Measurements from ENCODE around the gene RAB38. TPM values are rescaled to one million over a fixed set of nuclear protein-coding genes. Genes with fewer than 3 reads are reported as not detected.

Gene RAB38
- total and polyA plus RNA-seq, 8 donors, result 1.0 to 9.0 (median 2.9) TPM; not detected in 1

- H3K9me3 ChIP-seq, result no peaks in the 10 kb centered on the region
- DNase-seq, result no peak
- 89 to 96% (median 91%) methylated on average over 6 of the region's 6 CpGs for WGBS, 5 donors
- H3K4me3 ChIP-seq, result no peak overlapping the region
- no peak overlapping the region for H3K27ac ChIP-seq
- no peaks in the 10 kb centered on the region for H3K36me3 ChIP-seq
- H3K27me3 ChIP-seq, result no peaks in the 10 kb centered on the region
- intact Hi-C loops (cut with DNase I; ENCODE audit: low total_unique reads), result no loop called here
- no peak for TF ChIP-seq CTCF (IDR thresholded peaks at IDR 0.05)
- TF ChIP-seq POLR2A (IDR thresholded peaks at IDR 0.05), result no peak
- no peak for TF ChIP-seq POLR2AphosphoS5 (IDR thresholded peaks at IDR 0.05)
- TF ChIP-seq EP300 (IDR thresholded peaks at IDR 0.05), result no peak
- H3K4me1 ChIP-seq, result no peaks in the 10 kb centered on the region
Measured at GRCh38 chr11:88115828-88116755, 59.2 kb downstream of the RAB38 start.

- WGBS, 5 donors, result 82 to 94% (median 91%) methylated on average over 1 of the region's 1 CpG
- Histone ChIP-seq H3K4me3 (no peak overlapping the region), H3K27ac (no peak overlapping the region), H3K36me3 (no peaks in the 10 kb centered on the region), H3K9me3 (no peaks in the 10 kb centered on the region), H3K27me3 (no peaks in the 10 kb centered on the region), H3K4me1 (no peaks in the 10 kb centered on the region)
- no peak for TF ChIP-seq POLR2A (IDR thresholded peaks at IDR 0.05)
- TF ChIP-seq CTCF (IDR thresholded peaks at IDR 0.05), result no peak
- TF ChIP-seq EP300 (IDR thresholded peaks at IDR 0.05), result no peak
- TF ChIP-seq POLR2AphosphoS5 (IDR thresholded peaks at IDR 0.05), result no peak
- DNase-seq, result no peak
- intact Hi-C loops (cut with DNase I; ENCODE audit: low total_unique reads), result no loop called here
Measured at GRCh38 chr11:88114486-88115045, 60.7 kb downstream of the RAB38 start.

- no peak for DNase-seq
Measured at GRCh38 chr11:88106666-88107065, 68.6 kb downstream of the RAB38 start.

More at GRCh38 chr11:88106666-88107065, 68.6 kb downstream of the RAB38 start:
- Histone ChIP-seq H3K4me1 (peaks cover 0 to 17% (median 6%) of the 10 kb centered on the region in 4 donors), H3K9me3 (peaks cover 0 to 6% (median 2%) of the 10 kb centered on the region in 4 donors), H3K27ac (no peak overlapping the region), H3K4me3 (no peak overlapping the region), H3K27me3 (no peaks in the 10 kb centered on the region), H3K36me3 (no peaks in the 10 kb centered on the region)
- intact Hi-C loops (cut with DNase I; ENCODE audit: low total_unique reads), result no loop called here
- WGBS, 5 donors, result 65 to 80% (median 79%) methylated on average over 5 of the region's 5 CpGs
- TF ChIP-seq POLR2AphosphoS5 (IDR thresholded peaks at IDR 0.05), result no peak
- no peak for TF ChIP-seq EP300 (IDR thresholded peaks at IDR 0.05)
- no peak for TF ChIP-seq POLR2A (IDR thresholded peaks at IDR 0.05)
- no peak for TF ChIP-seq CTCF (IDR thresholded peaks at IDR 0.05)
